Breast epithelium (tissue), 4 donors: Measurements from ENCODE around the gene FBXL19. TPM values are rescaled to one million over a fixed set of nuclear protein-coding genes. Genes with fewer than 3 reads are reported as not detected.

Source experiments
- DNase-seq, 2 donors: peaks; one replicate each; pipeline ENCODE4 v3.0.0-alpha.2; 2019; ENCODE audit warnings: low spot score in 2 of 2
- H3K27ac ChIP-seq, 2 donors: fragments of 200-600 bp; sonication (generic) in 1 of 2; one replicate each; pipeline ENCODE4 v1.5.1; 2016 to 2019; ENCODE audit warnings: mild to moderate bottlenecking in 1 of 2
- H3K27me3 ChIP-seq, 2 donors: fragments of 200-600 bp; sonication (generic) in 1 of 2; one replicate each; pipeline versions ENCODE4 v1.5.1 to v1.6.0; 2017 to 2019; ENCODE audit warnings: control low read depth in 1 of 2, mild to moderate bottlenecking in 1 of 2
- H3K36me3 ChIP-seq: fragments of 200-600 bp; one replicate; pipeline ENCODE4 v1.5.1; 2019
- H3K4me1 ChIP-seq, 2 donors: fragments of 200-600 bp; sonication (generic); one replicate each; pipeline ENCODE4 v1.5.1; 2016 to 2019; ENCODE audit warnings: control low read depth in 1 of 2
- H3K4me3 ChIP-seq, 3 donors: fragments of 200-600 bp; sonication (generic); 1 replicate in 2 of 3; 2 replicates in 1 of 3; pipeline ENCODE4 v1.5.1; 2016 to 2019; ENCODE audit warnings: mild to moderate bottlenecking in 3 of 3, moderate library complexity in 2 of 3
- H3K9me3 ChIP-seq, 2 donors: fragments of 200-600 bp; sonication (generic) in 1 of 2; one replicate each; pipeline ENCODE4 v1.5.1; 2016 to 2019; ENCODE audit warnings: control low read depth in 1 of 2
- POLR2A ChIP-seq: fragments of 450-650 bp; IDR thresholded peaks from one replicate; pipeline ENCODE4 v1.6.1; 2016; ENCODE audit warnings: antibody characterized with exemption, mild to moderate bottlenecking, moderate library complexity
- POLR2AphosphoS5 ChIP-seq, 3 donors: sonication (generic); formaldehyde crosslinking; IDR thresholded peaks; one replicate each; pipeline ENCODE4 v1.6.1; 2017; ENCODE audit warnings: antibody characterized with exemption in 3 of 3
- intact Hi-C: fragments of 100-400 bp; cut with DNase I; formaldehyde crosslinking; loops from one replicate; pipeline ENCODE4 v1.15.1; 2023; ENCODE audit warnings: low total_unique reads
- total RNA-seq, 3 donors: library from RNA; depleted of rRNA; stranded (reverse); fragments of >200 nt; gene quantifications; one replicate each; pipeline ENCODE4 v1.1.0, GENCODE V29; 2016
- TF ChIP-seq, protein P1 (sequence below), 3 donors: fragments of 450-650 bp; IDR thresholded peaks; one replicate each; pipeline ENCODE4 v1.5.1; 2016 to 2017; ENCODE audit warnings: antibody characterized with exemption in 3 of 3, mild to moderate bottlenecking in 3 of 3, moderate library complexity in 3 of 3

FBXL19 gene
- total RNA-seq, 3 donors from 2014 or later = 4.5 to 12.7 (median 9.2) TPM

DNA sequence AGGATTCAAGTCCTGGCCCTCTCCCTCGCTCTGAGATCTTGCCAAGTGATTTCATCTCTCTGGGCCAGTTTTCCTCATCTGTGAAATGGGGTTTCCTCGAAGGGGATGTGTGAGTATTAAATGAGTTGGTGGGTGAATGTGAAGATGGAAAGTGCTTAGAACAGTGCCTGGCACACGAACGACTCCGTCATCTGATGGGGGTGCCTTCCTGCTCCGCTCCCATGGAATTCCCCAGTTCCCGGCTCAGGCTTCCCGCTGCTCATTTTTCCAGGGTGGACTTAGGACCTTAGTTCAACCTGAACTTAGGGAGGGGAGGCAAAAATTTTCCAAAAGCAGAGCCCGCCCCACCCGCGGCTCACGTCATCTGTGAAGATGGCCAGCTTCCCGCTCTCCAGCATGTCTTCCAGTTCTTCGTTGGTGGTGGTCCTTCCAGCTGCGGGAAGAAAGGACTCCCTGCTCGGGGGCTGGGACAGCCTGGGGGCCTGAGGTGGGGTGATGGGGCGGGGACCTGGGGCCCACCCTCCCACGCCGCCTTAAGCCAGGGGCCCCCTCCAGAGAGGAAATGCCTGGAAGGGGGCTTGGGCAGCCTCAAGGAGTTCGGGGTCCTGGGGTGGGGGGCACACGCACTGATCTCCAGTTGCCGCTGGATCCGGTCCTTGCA is 73.1 kb downstream of the FBXL19 start:
- intact Hi-C loops = loop anchor here (10.0 kb wide), 1 partner anchor 448 kb away; the partner anchor contains the start of gene ZNF843
- DNase-seq = no peak

DNA sequence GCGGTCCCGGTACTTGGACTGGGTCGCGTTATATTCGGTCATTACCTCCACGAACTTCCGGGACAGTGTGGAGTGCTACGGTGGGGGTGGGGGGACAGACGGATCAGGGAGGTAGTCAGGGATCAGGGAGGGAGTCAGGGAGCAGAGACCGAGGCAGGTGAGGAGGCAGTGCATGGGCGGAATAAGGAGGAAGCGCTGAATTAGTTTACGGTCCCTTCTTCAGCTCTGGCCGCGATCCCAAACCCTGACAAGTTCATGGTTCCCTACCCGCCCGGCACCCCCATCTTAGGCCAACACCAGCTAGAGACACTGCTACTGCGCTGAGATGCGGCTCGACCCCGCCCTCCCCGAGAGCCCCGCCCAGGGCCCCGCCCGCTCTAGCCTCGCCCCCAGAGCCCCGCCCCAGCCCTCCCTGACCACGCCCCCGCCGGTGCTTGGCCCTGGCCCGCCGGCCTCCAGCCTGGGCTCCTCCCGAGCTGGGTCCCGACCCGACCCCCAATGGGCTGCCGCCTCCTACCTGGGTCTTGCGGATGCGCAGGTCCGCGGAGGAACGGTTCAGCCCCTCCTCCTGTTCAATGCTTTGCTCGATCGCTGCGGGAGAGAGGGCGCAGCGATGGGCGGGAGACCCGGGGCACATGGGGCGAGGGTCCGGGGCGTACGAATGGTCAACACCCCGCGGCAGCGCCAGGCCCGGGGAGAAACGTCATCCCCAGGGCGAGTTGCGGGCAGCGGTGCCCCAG is 73.8 kb downstream of the FBXL19 start:
- Histone ChIP-seq H3K4me3 (peak overlapping the region; percentile 54 to 77 (median 56)), H3K27me3 (no peaks in the 10 kb centered on the region), H3K9me3 (no peaks in the 10 kb centered on the region), H3K36me3 (no peaks in the 10 kb centered on the region), H3K27ac (peak overlapping the region; percentile 66 to 91), H3K4me1 (peaks cover 0 to 7% of the 10 kb centered on the region in 2 donors)
- TF ChIP-seq POLR2A (no peak), POLR2AphosphoS5 (IDR thresholded peaks at IDR 0.05) (no peak)
- TF ChIP-seq, protein P1, sequence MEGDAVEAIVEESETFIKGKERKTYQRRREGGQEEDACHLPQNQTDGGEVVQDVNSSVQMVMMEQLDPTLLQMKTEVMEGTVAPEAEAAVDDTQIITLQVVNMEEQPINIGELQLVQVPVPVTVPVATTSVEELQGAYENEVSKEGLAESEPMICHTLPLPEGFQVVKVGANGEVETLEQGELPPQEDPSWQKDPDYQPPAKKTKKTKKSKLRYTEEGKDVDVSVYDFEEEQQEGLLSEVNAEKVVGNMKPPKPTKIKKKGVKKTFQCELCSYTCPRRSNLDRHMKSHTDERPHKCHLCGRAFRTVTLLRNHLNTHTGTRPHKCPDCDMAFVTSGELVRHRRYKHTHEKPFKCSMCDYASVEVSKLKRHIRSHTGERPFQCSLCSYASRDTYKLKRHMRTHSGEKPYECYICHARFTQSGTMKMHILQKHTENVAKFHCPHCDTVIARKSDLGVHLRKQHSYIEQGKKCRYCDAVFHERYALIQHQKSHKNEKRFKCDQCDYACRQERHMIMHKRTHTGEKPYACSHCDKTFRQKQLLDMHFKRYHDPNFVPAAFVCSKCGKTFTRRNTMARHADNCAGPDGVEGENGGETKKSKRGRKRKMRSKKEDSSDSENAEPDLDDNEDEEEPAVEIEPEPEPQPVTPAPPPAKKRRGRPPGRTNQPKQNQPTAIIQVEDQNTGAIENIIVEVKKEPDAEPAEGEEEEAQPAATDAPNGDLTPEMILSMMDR (IDR thresholded peaks at IDR 0.05) = no peak
- intact Hi-C loops = loop anchor here (10.0 kb wide), 1 partner anchor 448 kb away; the partner anchor contains the start of gene ZNF843
- peak; percentile 73 to 84 for DNase-seq

More for the DNA sequence above, 73.1 kb downstream of the FBXL19 start:
- peak overlapping the region; percentile 54 to 77 (median 56) for H3K4me3 ChIP-seq
- no peaks in the 10 kb centered on the region for H3K36me3 ChIP-seq
- TF ChIP-seq POLR2A (no peak), POLR2AphosphoS5 (IDR thresholded peaks at IDR 0.05) (no peak)
- TF ChIP-seq, protein P1 (IDR thresholded peaks at IDR 0.05) = no peak
- peak overlapping the region; percentile 66 to 91 for H3K27ac ChIP-seq
- no peaks in the 10 kb centered on the region for H3K27me3 ChIP-seq
- peaks cover 0 to 7% of the 10 kb centered on the region in 2 donors for H3K4me1 ChIP-seq
- H3K9me3 ChIP-seq = no peaks in the 10 kb centered on the region

DNA sequence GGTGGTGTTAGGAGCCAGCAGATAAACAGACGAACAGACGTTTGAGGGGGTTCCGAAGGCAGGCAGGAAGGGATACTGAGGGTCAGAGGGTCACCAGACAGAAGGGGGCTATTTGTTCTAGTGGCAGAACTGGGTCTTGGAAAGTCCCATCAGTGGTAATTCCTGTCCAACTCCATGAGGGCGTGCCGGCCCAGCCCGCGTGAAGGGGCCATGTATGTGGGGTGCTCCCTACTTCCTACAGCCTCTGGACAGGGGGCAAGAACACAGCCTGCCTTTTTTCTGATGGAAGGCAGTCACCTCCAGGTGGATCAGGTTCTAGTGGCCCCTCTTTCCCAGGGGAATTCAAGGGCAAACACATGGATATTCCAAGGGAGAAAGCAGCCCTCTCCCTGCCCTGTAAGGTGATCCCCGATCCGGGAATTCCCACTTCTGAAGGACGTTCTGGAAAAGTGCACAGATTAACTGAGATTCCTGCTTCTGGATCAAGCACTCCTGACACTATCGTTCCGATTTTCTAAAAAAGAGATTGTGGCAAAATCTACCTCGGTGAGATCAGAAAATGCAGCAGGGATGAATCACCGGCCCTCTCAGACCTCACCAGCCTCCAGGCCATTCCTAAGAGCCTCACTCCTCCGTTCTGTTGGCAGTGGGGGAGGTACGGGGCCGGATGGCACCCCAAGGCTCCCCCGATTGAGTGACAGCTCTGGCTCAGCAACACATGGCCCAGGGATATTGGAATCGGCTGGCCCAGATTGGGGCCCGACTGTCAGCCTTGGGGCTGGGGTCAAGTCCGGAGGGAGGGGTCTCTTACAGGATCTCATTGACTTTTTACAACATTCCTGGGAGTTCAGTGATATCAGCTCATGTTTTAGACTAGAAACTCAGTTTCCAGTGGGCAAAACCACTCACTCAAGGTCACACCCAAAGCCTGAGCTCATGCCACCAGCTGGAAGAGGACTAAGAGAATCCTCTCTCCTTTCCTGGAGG is 74.6 kb downstream of the FBXL19 start:
- Histone ChIP-seq H3K36me3 (no peaks in the 10 kb centered on the region), H3K27ac (peak overlapping the region; percentile 66 to 91), H3K4me1 (peaks cover 0 to 7% of the 10 kb centered on the region in 2 donors), H3K27me3 (no peaks in the 10 kb centered on the region), H3K9me3 (no peaks in the 10 kb centered on the region), H3K4me3 (peak overlapping the region; percentile 54 to 77 (median 56))
- no peak for DNase-seq
- TF ChIP-seq POLR2AphosphoS5 (IDR thresholded peaks at IDR 0.05) = no peak
- TF ChIP-seq POLR2A = no peak
- TF ChIP-seq, protein P1 (IDR thresholded peaks at IDR 0.05) = no peak
- intact Hi-C loops = loop anchor here (1.0 to 10.0 kb wide), 2 partner anchors 29 to 447 kb away; partner anchors contain the start of gene ZNF843

Other genes starting within 250 kb of the FBXL19 start
- 10 to 100 TPM; 19.0 to 24.9 (median 20.8) TPM for gene SRCAP, start 224.4 kb upstream of the FBXL19 start, total RNA-seq
- 10 to 100 TPM; 28.5 to 38.8 (median 35.7) TPM for gene PHKG2, start 175.1 kb upstream of the FBXL19 start, total RNA-seq
- gene CFAP119, start 161.5 kb upstream of the FBXL19 start, total RNA-seq = 10 to 100 TPM in 2 of 3 donors, 1 to 10 TPM in 1; 1.4 to 17.1 (median 13.4) TPM
- gene RNF40, start 161.2 kb upstream of the FBXL19 start, total RNA-seq = 10 to 100 TPM; 77.0 to 84.7 (median 77.3) TPM
- gene ZNF629, start 136.4 kb upstream of the FBXL19 start, total RNA-seq = 10 to 100 TPM in 2 of 3 donors, 1 to 10 TPM in 1; 9.4 to 16.2 (median 10.5) TPM
- gene BCL7C, start 29.5 kb upstream of the FBXL19 start, total RNA-seq = 10 to 100 TPM; 29.4 to 47.2 (median 36.2) TPM
- gene CTF1, start 27.0 kb upstream of the FBXL19 start, total RNA-seq = 1 to 10 TPM; 2.6 to 4.5 (median 3.4) TPM
- gene ORAI3, start 25.5 kb downstream of the FBXL19 start, total RNA-seq = 10 to 100 TPM; 20.0 to 40.5 (median 25.9) TPM
- gene SETD1A, start 34.2 kb downstream of the FBXL19 start, total RNA-seq = 1 to 10 TPM; 4.8 to 5.6 (median 5.1) TPM
- 10 to 100 TPM; 12.1 to 27.8 (median 26.9) TPM for gene HSD3B7, start 61.6 kb downstream of the FBXL19 start, total RNA-seq
- gene STX1B, start 87.1 kb downstream of the FBXL19 start, total RNA-seq = 1 to 10 TPM; 1.6 to 2.6 (median 2.6) TPM
- gene STX4, start 110.0 kb downstream of the FBXL19 start, total RNA-seq = 10 to 100 TPM; 44.3 to 59.0 (median 52.2) TPM
- 1 to 10 TPM; 6.7 to 8.9 (median 8.8) TPM for gene ZNF668, start 150.7 kb downstream of the FBXL19 start, total RNA-seq
- gene ZNF646, start 150.8 kb downstream of the FBXL19 start, total RNA-seq = 10 to 100 TPM; 12.5 to 17.3 (median 13.1) TPM
- gene PRSS53, start 165.4 kb downstream of the FBXL19 start, total RNA-seq = 1 to 10 TPM; 1.3 to 2.0 (median 1.3) TPM
- gene VKORC1, start 171.2 kb downstream of the FBXL19 start, total RNA-seq = 100 to 1,000 TPM in 1 of 3 donors, 10 to 100 TPM in 2; 82.6 to 143 (median 86.3) TPM
- 10 to 100 TPM; 31.8 to 33.6 (median 33.5) TPM for gene BCKDK, start 184.8 kb downstream of the FBXL19 start, total RNA-seq
- 10 to 100 TPM; 53.6 to 85.0 (median 67.8) TPM for gene KAT8, start 194.1 kb downstream of the FBXL19 start, total RNA-seq
- 10 to 100 TPM in 2 of 3 donors, not detected in 1; 23.6 to 54.4 TPM for gene PRSS8, start 212.2 kb downstream of the FBXL19 start, total RNA-seq
- 1 to 10 TPM in 2 of 3 donors, under 1 TPM in 1; 0.98 to 8.3 (median 2.0) TPM for gene PRSS36, start 226.5 kb downstream of the FBXL19 start, total RNA-seq